Liver (tissue), 3 donors: ENCODE measurements around the gene NKD1.

Experiments
- CTCF ChIP-seq: fragments of 150-350 bp; IDR thresholded peaks from 2 replicates; pipeline ENCODE4 v1.5.1; 2017; ENCODE audit warnings: improper control_type of control experiment, low read depth, low read length; ENCODE audit not compliant: missing input control
- JUND ChIP-seq, 2 donors: IDR thresholded peaks; 2 replicates each; pipeline ENCODE4 v1.6.1; 2016; ENCODE audit warnings: antibody characterized with exemption in 2 of 2
- MAX ChIP-seq: IDR thresholded peaks from 2 replicates; pipeline ENCODE4 v1.6.1; 2016; ENCODE audit warnings: antibody characterized with exemption
- NR2F2 ChIP-seq: IDR thresholded peaks from 2 replicates; pipeline ENCODE4 v1.6.1; 2016; ENCODE audit warnings: antibody characterized with exemption
- RAD21 ChIP-seq, 2 donors: IDR thresholded peaks; 2 replicates each; pipeline ENCODE4 v1.6.1; 2016; ENCODE audit warnings: antibody characterized with exemption in 2 of 2, mild to moderate bottlenecking in 2 of 2
- TAF1 ChIP-seq: conservative IDR thresholded peaks from 2 replicates; pipeline ENCODE4 v1.6.1; 2016; ENCODE audit warnings: antibody characterized with exemption, mild to moderate bottlenecking
- ZBTB33 ChIP-seq: IDR thresholded peaks from 2 replicates; pipeline ENCODE4 v1.6.1; 2016; ENCODE audit warnings: antibody characterized with exemption
- donor health status: healthy.
- donor health status: healthy.

GRCh38 chr16:50604065-50604418, 55.8 kb downstream of the NKD1 start:
- TF ChIP-seq ZBTB33 = no peak
- TF ChIP-seq CTCF = no peak
- no peak for TF ChIP-seq TAF1
- TF ChIP-seq NR2F2 = no peak
- no peak for TF ChIP-seq RAD21 (IDR thresholded peaks at IDR 0.05)
- TF ChIP-seq MAX = no peak
- TF ChIP-seq JUND (IDR thresholded peaks at IDR 0.05) = no peak
